NCI-H2196 (cell line): ENCODE data around the gene BRMS1.
"Not testable (repeated sequence)": the region's sequence is repeated elsewhere in the genome, so short reads cannot be mapped to it uniquely, and the experiment has no call there.

Experiments
- DNase-seq: peaks from one replicate; lab custom pipeline; 2025; ENCODE audit not compliant: unreplicated experiment; lab: John Stamatoyannopoulos, UW

The BRMS1 gene

GRCh38 chr11:66326261-66327111 lies 18.4 kb downstream of the BRMS1 start:
- no peak for DNase-seq

- DNase-seq: no peak
Measured at GRCh38 chr11:66325263-66325671, 19.6 kb downstream of the BRMS1 start.

- DNase-seq: no peak
Measured at GRCh38 chr11:66324664-66325063, 20.2 kb downstream of the BRMS1 start.

GRCh38 chr11:66323684-66324083 lies 21.2 kb downstream of the BRMS1 start:
- DNase-seq: no peak

GRCh38 chr11:66322732-66323427 lies 22.0 kb downstream of the BRMS1 start:
- DNase-seq: no peak

- DNase-seq: no peak
Measured at GRCh38 chr11:66321606-66322005, 23.3 kb downstream of the BRMS1 start.

- DNase-seq: not testable (repeated sequence)
Measured at GRCh38 chr11:66320748-66321147, 24.2 kb downstream of the BRMS1 start.

- DNase-seq: not testable (repeated sequence)
Measured at GRCh38 chr11:66320289-66320688, 24.6 kb downstream of the BRMS1 start.

GRCh38 chr11:66318600-66318970 lies 26.3 kb downstream of the BRMS1 start:
- DNase-seq: no peak

GRCh38 chr11:66317723-66318599 lies 26.9 kb downstream of the BRMS1 start:
- no peak for DNase-seq

GRCh38 chr11:66317322-66317722 lies 27.6 kb downstream of the BRMS1 start:
- DNase-seq: no peak

- DNase-seq: no peak
Measured at GRCh38 chr11:66316849-66317251, 28.1 kb downstream of the BRMS1 start, which contains the start of gene CD248. Gene CD248, minus strand, starts transcription at chr11:66317044. Its CDS starts 17 bp downstream, at chr11:66317027.

GRCh38 chr11:66315921-66316811 lies 28.7 kb downstream of the BRMS1 start:
- DNase-seq: no peak

GRCh38 chr11:66315498-66315885 lies 29.4 kb downstream of the BRMS1 start:
- DNase-seq: no peak

- no peak for DNase-seq
Measured at GRCh38 chr11:66314561-66315497, 30.1 kb downstream of the BRMS1 start.

GRCh38 chr11:66314186-66314501 lies 30.8 kb downstream of the BRMS1 start:
- no peak for DNase-seq

- DNase-seq: no peak
Measured at GRCh38 chr11:66313321-66314185, 31.4 kb downstream of the BRMS1 start.

- peak; percentile 97 for DNase-seq
Measured at GRCh38 chr11:66312549-66313320, 32.2 kb downstream of the BRMS1 start.
